Esophagus mucosa (tissue), 1 donor: ENCODE data around the gene RHOT1. TPM values are rescaled to one million over a fixed set of nuclear protein-coding genes. Genes with fewer than 3 reads are reported as not detected.
"Not testable (repeated sequence)": the region's sequence is repeated elsewhere in the genome, so short reads cannot be mapped to it uniquely, and the experiment has no call there.

ENCODE experiments used
- ATAC-seq: fragments of 200-7000 bp; cut with Tn5 transposase; one replicate; pipeline ENCODE4 v1.9.1; 2020
- total RNA-seq: library from RNA; stranded (reverse); gene quantifications from one replicate; pipeline ENCODE4 v1.2.4, GENCODE V29; 2023
- donor health status: DM: yes; HTN: yes; CAD: no.

Gene RHOT1
- total RNA-seq, 1 donor from 2014 or later = 16.2 TPM

DNA sequence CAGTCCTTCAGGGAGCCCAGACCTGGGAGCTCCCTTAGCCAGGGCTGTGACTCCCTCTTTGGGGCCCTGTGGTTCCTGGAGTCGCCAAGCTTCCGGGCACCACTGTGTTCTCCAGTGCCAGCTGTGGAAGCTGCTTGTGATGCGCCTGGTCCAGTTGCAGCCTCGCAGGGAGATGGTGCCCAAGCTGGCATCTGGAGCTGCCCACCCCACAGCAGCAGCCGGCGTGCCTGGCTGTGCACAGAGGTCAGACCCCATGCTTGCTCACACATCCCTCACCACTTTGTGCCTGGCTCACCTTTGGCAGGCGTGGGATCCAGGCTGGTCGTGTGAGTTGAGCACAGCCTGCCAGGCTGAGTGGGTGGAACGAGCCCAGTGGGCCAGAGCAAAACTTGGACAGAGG lies 18.2 kb downstream of the RHOT1 start:
- no peak for ATAC-seq

DNA sequence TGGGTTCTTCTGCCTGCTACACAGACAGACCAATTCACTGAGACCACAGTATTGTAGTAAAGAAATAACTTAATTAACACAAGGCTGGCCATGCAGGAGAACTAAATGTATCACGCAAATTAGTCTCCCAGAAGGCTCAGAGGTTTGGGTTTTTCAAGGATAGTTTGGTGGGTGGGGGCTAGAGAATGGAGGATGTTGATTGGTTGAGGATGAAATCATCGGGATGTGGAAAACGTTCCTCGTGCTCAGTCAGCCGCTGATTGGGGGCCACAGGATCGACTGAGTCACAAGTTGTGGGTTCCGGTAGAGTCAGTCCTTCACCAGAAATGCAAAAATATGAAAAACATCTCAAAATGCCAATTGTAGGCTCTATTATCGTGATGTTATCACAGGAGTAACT lies 18.7 kb downstream of the RHOT1 start:
- ATAC-seq = no peak

DNA sequence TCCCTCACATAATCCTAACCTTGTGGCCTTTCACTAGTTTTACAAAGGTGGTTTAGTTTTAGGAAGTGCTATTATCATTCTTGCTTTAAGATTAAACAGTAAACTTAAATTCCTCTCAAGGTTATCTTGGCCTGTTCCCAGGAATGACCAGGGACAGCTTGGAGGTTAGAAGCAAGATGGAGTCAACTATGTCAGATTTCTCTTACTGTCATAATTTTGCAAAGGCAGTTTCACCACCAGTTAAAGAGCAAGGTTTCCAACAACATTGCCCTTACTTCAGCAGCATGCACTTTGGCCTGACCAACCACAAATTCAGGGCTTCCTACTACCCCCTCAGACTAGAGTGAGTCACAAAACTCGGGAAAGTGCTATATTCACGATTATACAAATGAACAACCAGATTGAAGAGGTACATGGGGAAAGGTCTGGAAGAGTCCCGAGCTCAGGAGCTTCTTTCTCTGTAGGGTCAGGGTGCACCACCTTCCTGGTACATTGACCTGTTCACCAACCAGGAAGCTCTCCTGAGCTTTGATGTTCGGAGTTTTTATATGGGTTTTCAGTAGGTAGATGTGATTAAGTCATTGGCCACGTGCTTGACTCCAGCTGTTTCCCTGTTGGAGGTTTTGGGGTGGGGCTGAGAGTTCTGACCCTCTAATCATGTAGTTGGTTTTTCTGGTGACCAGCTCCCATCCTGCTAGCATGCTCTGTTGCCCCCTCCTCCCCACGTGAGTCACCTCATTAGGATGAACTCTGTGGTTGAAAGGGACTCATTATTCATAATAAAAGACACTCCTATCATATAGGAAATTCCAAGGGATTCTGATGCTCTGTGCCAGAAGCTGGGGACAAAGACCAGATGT lies 19.4 kb downstream of the RHOT1 start:
- ATAC-seq = no peak

DNA sequence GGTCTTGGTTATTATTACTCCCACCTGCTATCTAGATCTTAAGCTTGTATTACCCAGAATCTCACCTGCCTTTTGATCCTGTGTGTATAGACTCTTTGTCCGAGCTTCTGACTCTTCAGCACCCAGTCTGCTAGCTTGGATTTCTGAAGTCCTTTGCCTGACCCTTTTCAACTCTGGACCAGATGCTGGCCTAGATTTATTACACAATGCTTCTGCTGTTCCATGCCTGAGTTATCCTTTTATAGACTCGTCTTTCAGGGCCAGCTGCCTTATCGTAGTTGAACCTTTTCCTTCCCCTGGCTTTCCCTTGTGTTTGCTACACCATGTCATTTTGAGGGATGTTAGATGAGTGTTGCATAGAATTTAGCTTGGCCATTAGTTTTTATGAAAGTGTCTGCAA lies 32.6 kb downstream of the RHOT1 start:
- no peak for ATAC-seq

DNA sequence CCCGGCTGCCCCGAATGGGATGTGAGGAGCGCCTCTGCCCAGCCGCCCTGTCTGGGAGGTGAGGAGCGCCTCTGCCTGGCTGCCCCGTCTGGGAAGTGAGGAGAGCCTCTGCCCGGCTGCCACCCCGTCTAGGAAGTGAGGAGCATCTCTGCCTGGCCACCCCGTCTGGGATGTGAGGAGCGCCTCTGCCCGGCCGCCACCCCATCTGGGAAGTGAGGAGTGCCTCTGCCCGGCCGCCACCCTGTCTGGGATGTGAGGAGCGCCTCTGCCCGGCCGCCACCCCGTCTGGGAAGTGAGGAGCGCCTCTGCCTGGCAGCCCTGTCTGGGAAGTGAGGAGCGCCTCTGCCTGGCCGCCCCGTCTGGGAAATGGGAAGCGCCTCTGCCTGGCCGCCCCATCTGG lies 36.4 kb downstream of the RHOT1 start:
- not testable (repeated sequence) for ATAC-seq

DNA sequence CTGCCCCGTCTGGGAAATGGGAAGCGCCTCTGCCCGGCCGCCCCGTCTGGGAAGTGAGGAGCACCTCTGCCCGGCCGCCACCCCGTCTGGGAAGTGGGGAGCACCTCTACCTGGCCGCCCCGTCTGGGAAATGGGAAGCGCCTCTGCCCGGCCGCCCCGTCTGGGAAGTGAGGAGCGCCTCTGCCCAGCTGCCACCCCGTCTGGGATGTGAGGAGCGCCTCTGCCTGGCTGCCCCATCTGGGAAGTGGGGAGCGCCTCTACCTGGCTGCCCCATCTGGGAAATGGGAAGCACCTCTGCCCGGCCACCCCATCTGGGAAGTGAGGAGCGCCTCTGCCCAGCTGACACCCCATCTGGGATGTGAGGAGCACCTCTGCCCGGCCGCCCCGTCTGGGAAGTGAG lies 36.8 kb downstream of the RHOT1 start:
- ATAC-seq = not testable (repeated sequence)

DNA sequence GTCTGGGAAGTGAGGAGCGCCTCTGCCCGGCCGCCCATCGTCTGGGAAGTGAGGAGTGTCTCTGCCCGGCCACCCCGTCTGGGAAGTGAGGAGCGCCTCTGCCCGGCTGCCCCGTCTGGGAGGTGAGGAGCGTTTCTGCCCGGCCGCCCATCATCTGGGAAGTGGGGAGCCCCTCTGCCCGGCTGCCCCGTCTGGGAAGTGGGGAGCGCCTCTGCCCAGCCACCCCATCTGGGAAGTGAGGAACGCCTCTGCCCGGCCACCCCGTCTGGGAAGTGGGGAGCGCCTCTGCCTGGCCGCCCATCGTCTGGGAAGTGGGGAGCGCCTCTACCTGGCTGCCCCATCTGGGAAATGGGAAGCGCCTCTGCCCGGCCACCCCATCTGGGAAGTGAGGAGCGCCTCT lies 37.2 kb downstream of the RHOT1 start:
- not testable (repeated sequence) for ATAC-seq

DNA sequence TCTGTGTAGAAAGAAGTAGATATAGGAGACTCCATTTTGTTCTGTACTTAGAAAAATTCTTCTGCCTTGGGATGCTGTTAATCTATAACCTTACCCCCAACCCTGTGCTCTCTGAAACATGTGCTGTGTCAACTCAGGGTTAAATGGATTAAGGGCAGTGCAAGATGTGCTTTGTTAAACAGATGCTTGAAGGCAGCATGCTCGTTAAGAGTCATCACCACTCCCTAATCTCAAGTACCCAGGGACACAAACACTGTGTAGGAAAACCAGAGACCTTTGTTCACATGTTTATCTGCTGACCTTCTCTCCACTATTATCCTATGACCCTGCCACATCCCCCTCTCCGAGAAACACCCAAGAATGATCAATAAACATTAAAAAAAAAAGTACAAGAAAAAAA lies 38.0 kb downstream of the RHOT1 start:
- not testable (repeated sequence) for ATAC-seq

DNA sequence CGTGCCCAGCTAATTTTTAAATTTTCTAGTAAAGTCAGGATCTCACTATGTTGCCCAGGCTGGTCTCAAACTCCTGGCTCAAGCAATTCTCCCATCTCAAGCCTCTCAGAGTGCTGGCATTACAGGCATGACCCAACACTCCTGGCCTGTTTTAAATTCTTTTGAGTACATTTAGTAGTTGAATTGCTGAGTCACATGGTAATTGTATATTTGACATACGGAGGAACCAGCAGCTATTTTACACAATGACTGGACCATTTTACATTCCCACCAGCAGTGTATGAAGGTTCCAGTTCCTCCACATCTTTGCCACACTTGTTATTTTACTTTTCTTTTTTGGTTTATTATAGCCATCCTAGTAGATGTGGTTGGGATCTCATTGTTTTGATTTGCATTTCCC lies 43.6 kb downstream of the RHOT1 start:
- no peak for ATAC-seq

DNA sequence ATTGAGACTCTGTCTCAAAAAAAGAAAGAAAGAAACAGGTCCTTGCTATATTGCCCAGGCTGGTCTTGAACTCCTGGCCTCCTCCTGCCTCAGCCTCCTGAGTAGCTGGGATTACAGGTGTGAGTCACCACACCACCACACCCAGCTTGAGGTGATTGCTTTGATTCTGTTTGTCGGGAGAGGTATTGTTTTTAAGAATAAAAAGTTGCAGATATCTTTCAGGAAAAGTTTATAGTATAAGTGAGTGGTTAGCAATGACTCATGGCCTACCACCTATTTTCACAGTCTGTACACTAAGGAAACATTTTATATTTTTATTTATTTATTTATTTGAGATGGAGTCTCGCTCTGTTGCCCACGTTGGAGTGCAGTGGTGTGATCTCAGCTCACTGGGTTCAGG lies 45.0 kb downstream of the RHOT1 start:
- no peak for ATAC-seq

DNA sequence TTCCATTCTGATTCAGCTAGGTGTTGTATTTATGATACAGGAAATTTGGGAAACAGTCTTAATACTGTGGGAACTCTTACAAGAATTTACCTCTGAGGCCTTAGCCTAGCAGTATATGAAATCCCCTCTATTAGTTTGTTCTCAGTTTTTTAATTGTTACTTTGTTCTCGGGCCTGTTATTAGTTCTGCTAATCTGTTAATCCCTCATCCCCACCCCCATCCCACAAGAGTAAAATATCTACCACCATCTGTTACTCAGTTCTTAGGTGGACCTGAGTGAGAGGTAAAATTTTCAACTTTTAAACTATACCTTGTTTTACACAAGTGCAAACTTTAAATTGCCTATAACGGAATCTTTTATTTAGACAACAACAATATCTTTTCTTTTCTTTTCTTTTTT lies 47.0 kb downstream of the RHOT1 start:
- ATAC-seq = no peak

DNA sequence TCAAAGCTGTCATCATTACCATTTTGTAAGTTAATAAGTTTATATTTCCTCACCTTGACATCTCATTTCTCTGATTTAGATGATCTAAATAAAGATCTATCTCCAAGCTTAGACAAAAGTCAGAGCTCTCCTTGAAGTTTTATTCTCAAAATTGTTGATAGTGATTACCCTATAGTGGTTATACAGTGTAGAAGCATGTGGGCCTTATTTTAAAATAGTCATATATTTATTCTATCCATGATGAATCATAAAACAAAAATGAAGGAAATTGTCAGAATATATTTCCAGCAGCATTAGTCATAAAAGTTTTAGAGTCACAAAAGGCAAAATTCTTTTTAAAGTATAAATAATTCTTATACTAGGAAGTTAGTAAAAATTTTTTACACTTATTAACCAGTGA lies 49.0 kb downstream of the RHOT1 start:
- ATAC-seq = no peak

DNA sequence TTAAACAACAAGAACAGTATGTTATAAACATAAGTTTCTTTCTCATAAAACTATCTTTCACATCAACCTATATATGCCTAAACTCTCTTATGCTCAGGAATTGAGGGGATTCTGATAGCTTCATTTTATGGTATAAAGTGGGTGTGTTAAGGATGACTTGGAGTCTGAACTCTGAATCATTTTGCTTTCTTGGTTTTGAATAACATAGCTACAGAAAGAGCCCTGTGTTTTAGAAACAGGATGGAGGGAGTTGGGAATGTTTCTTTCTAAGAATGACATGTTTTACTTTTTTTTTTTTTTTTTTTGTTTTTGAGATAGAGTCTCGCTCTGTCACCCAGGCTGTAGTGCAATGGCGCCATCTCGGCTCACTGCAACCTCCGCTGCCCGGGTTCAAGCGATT lies 50.1 kb downstream of the RHOT1 start:
- no peak for ATAC-seq

DNA sequence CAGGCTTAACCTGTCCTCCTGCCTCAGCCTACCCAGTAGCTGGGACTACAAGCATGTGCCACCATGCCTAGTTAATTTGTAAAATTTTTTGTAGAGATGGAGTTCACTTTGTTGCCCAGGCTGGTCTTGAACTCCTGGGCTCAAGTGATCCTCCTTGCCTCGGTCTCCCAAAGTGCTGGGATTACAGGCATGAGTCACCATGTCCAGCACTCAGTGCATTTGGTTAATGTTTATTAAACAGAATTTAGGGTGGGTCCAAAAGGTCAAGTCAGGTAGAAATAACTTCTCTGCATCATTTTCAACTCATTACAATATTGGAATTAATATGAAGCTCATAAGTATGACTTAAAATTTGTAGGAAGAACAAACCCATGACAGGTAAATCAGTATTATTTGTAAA lies 55.7 kb downstream of the RHOT1 start:
- no peak for ATAC-seq

DNA sequence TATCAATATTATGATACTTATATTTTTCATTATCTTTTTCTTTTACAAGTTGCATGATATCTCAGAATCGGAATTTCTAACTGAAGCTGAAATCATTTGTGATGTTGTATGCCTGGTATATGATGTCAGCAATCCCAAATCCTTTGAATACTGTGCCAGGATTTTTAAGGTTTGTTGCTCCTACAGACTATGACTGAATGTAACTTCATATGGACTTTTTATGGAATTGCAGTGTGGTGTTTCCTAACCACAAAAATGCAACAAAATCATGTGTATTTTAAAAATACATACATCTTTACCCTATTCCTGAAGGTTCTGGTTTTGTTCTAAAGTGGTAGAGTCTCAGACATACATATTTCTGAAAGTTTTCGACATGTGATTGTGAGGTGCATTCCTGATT lies 64.6 kb downstream of the RHOT1 start:
- ATAC-seq = no peak

DNA sequence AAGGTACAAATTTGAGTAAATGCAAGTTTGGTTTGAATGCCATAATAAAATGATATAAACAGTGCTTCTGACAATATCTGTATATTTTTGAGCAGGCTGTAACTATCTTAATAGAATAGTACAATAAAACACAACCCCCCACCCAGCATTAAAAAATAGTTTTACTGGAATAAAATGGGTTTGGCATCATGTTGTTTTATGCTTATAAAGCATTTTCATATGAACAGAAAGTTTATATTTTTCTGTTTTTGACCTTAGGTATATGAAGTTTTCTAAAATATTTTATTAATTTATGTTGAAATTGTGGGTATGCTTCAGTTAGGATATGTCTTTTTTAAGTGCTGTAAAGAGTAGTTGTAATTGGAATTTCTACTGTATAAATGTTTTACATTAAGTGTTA lies 66.1 kb downstream of the RHOT1 start:
- no peak for ATAC-seq

DNA sequence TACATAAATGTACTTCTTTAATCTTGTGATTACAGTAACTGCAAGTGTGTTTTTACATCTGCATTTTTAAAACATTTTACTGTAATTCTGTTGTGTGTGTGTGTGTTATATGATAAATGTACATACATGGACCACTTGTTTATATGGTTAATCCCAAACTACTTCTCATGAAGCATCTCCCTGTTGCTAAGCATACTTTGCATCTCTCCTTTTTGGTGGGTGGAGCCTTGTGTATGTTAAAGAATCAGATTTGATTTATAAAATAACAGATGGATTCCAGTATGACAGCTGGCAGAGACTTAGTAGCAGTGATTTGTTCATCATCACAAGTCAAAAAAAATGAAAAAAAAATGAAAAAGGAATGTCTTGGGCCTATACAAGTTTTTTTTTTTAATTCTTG lies 67.3 kb downstream of the RHOT1 start:
- ATAC-seq = no peak

DNA sequence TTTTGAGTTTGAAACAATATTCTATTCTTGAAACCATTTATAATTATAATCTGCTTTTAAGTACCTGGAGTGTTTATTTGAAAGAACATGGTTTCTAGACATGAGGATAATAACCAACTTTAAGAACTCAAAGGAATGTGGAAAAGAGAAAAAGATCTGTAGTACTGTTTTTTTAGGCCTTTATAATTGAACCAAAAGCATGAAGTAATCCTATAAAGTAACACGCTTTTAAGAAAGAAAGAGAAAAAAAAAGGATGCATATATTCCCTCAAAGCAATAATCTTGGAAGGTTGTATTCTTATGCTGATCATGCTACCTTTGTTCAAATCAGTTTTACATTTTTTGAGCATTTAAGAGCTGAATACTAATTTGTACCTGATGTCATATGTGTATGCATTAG lies 69.4 kb downstream of the RHOT1 start:
- no peak for ATAC-seq

DNA sequence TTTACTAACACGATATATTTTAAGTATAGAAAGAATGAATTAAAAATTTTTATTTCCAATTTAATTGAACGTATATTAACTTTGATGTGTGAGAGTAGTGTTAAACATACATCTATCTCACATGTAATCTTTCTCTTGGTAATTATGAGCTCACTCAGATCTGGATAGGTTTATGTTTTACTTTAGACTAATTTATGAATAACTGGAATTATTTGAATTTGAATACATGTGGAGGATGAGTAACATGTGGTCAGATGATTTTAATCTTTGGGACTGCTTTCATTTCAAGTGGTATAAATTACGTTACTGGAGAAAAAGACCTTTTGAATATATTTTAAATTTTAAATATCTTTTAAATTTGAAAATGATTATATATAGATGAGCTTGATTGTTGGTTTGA lies 73.4 kb downstream of the RHOT1 start:
- ATAC-seq = no peak

DNA sequence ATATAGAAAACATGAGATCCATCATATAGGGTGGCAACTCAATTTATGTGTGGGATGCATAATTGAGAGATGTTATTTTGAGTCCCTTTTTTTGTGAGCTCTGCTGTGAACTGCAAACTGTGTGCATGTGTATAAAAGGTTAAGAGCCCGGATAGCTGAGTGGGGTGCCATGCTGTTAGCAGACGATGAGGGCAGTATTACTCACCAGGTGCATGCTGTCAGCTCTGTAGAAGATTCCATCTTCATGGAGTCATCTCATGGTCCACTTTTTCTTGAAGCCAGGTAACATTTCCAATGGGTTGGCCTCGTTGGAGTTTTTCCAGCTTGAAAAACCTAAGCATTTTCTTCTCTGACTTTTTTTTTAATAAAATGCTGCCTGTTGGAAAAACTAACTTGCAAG lies 80.3 kb downstream of the RHOT1 start:
- ATAC-seq = no peak

DNA sequence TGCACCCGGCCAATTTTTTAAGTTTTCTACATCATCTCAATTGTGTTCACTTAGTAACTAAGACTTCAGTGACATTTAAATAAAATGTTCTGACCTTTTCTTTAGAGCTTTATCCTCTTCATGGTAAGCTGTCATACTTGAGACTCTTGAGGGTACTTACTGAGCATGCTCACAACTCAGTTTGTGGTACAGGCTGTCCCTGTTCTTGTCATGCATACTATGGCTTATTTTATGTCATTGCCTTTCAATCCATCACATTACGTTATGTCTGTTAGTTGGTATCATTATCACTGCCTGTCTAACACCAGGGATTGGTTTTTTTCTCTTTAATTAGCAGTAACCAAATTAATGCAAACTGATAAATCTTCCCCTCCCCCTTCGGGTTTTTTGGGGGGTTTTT lies 81.4 kb downstream of the RHOT1 start:
- ATAC-seq = no peak

DNA sequence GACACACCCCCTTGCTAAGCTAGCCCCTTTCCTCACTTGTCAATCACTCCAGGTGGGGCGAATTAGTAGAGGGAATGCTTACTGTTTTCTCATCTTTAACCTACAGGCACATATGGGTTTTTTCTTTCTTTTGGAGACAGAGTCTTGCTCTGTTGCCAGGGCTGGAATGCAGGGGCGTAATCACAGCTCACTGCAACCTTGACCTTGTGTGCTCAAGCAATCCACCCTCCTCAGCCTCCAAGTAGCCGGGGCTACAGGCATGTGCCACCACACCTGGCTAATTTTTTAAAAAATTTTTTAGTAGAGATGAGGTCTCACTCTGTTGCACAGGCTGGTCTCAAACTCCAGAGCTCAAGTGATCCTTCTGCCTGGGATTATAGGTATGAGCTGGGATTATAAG lies 84.6 kb downstream of the RHOT1 start:
- ATAC-seq = no peak

DNA sequence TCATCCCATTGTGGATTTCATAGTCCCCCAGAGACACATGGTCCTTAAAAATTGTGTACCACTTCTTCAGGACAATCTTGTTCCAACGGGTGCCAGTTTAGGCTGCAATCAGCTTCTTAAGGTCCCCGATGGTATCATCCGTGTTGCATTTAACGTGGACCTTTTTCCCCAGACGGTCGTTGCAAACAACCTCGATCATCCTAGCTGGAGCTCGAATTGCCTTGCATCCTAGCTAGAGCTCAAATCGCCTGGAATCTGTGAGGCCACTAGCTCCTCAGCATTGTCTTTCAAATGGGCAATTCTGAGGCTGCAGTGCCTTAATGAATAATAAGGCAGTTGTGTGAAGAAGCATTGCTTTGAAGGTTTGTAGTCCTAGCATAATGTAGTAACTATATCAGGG lies 85.6 kb downstream of the RHOT1 start:
- ATAC-seq = no peak

DNA sequence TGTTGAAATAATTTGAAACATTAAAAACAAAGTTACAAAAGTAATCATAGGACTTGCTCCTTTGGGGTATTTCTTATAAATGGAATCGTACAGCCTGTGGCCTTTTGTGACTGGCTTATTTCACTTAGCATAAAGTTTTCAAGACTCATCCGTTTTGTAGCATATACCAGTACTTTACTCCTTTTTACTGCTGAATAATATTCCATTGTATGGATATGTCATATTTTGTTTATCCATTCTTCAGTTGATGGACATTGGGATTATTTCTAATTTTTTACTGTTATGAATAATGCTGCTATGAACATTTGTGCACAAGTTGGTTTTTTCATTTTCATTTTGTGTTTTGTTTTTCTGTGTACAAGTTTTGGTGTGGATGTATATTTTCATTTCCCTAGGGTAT lies 93.3 kb downstream of the RHOT1 start:
- ATAC-seq = no peak

DNA sequence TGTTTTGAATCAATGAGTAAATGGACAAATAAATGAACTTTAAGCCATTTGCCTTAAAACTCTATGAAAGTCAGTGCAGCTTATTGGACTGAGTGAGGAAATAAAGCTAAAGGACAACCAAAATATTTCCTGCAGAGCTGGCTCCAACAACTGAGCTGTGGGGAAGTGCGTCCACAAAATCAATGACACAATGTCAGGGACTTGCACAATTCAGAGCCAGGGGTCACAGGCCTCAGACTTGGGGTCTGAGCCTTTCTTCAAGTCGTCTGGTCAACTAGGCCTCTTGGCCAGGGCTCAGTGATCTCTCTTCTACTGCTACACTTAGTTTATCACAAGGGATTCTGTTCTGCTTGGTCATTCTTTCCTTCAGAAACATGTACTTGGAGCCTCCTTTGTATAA lies 97.2 kb downstream of the RHOT1 start:
- ATAC-seq = no peak
